GM21381 (cell line): ENCODE data around the gene EGFR.

Source experiments
- ATAC-seq: cut with Tn5 transposase; IDR thresholded peaks from one replicate; pipeline ENCODE4 v1.9.1; 2021; ENCODE audit warnings: mild to moderate bottlenecking, moderate library complexity; ENCODE audit not compliant: unreplicated experiment

The EGFR gene

DNA sequence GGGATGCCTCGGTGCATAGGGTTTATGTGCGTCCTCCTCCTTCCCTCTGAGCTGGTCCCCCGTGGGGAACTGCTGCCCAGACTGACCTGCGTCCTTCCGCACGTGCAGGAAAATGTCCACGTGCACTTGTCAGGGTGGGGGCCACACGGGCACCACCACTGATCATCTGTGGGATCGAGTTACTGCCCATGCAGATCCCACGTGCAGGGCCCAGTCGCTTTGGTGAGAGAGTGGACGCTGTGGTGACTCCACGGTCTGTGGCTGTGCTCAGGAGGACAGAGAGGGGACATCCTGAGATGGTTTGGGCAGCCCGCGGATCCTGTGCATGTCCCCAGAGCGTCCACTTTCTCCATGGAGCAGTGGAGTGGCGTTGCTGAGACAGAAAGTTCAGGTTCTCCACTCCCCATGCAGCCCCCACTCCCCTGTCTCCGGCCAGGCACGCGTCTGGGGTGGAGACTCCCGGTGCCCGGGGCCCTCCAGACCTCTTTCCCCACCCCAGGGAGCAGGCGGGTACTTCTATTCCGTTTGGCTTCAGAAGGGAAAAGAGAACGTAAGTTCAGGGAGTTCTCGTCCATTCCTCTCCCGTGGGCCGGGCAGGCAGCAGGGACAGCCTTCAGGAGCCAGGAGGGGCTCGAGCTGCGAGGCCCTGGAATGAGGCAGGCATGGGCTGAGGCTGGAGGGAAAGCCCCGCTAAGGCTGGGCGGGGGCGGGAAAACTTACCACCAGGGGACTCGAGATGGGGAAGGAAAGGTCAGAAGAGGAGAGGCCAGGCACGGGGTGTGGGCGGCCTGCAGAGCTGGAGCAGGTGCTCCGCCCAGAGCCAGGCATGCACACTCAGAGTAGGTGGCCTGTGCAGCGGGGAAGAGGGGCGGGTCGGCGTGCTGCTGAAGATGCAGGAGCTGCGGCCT is 59.9 kb downstream of the EGFR start:
- no peak for ATAC-seq

DNA sequence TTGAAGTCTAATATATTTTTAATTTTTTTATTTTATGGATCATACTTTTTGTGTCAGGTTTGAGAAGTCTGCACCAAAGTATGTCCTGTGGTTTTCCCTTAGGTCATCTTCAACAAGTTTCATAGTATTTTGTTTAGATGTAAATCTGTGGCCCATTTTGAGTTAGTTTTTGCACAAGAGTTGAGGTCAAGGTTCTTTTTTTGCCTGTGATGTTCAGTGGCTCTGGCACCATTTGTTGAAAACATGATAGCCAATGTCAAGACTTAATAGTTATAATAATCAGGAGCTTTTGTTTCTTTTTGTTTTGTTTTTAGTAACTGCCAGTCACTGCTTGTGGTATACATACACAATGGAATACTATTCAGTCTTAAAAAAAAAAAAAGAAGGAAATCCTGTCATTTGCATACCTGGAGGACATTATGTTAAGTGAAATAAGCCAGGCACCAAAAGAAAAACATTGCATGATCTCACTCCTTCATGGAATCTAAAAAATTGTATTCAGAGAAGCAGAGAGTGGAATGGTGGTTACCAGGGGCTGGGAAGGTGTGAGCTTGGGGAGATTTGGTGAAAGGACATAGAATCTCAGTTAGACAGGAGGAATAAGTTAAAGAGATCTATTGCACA is 61.3 kb downstream of the EGFR start:
- no peak for ATAC-seq

DNA sequence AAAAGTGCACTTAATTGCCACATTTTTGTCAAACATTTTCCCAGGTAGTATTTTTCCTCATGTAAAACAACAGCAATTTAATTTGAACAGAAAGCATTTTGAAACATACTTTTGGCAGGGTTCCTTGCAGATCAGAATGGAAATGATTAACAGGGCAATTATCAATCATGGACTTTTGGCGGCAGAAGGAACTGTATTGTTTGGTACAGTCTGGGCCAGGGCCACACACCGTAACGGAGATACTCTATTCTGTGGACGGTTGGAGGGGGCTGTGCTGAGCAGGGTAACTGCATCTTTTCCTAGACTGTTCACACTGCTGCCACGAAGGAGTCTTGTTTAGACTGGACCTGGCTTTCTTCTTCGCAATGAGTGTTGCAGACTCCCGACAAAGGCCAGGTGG is 62.3 kb downstream of the EGFR start:
- ATAC-seq, result no peak

DNA sequence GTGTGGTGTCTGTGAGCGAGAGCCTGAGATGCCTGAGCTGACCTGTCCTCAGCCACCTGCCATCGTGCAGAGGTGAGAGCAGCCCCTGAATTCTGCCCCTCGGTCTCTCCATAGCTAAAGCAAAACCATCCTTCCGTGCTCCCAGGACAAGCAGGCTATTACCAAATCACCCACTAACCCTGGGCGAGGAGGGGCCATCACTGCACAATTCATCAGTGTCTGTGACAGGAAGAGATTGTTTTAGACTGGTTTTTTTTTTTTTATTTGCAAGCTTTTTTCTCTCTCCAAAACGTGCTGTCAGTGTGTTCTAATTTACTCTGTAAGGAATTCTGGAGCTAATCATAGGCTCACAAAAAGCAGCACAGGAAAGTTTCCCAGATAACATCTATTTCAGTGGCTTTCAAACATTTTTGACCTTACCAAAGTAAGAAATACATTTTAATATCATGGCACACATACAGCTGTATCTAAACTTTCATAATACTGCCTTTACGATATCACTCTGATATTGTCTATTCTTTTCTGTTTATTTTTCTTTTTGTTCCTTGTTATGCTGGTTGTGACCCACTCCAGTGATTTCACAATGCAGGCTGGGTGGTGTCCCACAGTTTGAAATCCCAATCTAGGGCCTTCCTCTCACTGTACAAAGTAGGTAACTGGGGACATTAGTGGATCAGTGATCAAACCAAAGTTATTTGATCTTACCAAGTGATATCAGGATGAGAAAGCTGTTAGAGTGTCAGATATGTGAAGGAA is 62.8 kb downstream of the EGFR start:
- no peak for ATAC-seq

DNA sequence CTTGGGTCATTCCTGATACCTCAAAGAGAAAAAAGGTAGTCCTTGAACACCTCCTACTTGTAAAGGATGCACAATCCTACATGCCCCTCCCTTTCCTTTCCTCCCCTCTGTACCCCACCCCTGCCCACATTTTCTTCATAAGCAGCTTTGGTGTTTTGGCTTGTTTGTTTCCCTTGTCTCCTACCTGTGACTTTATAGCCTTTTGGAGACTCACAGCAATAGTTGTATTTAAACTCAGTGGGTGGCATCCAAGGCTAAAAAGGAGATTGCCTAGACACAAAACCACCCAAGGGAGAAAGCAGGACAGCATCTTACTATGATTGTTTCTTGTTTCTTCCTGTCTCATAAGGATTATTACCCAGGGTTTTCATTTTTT is 63.4 kb downstream of the EGFR start:
- ATAC-seq, result no peak

DNA sequence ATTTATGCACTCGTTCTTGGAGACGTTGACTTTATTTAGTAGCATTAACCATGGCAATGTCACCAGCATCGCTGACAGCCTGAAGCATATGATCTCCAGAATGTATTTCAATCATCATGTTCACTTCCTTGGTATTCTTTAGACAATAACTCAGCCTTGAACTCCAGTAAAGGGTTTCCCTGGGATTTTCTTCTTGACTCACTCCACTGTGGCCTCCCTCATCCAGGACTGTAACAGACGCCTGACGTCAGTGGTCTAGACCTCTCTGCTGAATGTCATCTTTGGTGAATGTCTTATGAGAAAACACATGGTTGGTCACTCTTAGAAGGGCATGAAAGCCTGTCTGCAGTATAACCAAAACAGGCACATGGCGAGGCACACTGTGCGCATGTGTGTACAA is 64.4 kb downstream of the EGFR start:
- no peak for ATAC-seq

DNA sequence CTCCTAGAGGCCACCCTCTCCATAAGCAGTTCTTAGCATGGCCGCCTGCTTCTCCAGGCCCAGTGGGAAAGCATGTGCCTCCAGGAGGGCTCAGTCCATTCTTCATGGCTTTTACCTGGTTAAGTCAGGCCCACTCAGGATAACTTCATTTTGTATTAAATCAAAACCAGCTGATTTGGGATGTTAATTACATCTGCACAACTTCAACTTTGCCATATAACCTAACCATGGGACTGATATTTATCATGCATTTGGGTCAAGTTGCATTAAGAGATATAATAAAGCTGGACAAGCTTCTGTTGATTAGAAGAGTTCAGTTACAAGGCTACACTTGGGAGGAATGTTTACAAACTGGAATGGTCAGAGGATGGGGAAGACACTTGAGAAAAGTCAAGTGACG is 65.5 kb downstream of the EGFR start:
- no peak for ATAC-seq

DNA sequence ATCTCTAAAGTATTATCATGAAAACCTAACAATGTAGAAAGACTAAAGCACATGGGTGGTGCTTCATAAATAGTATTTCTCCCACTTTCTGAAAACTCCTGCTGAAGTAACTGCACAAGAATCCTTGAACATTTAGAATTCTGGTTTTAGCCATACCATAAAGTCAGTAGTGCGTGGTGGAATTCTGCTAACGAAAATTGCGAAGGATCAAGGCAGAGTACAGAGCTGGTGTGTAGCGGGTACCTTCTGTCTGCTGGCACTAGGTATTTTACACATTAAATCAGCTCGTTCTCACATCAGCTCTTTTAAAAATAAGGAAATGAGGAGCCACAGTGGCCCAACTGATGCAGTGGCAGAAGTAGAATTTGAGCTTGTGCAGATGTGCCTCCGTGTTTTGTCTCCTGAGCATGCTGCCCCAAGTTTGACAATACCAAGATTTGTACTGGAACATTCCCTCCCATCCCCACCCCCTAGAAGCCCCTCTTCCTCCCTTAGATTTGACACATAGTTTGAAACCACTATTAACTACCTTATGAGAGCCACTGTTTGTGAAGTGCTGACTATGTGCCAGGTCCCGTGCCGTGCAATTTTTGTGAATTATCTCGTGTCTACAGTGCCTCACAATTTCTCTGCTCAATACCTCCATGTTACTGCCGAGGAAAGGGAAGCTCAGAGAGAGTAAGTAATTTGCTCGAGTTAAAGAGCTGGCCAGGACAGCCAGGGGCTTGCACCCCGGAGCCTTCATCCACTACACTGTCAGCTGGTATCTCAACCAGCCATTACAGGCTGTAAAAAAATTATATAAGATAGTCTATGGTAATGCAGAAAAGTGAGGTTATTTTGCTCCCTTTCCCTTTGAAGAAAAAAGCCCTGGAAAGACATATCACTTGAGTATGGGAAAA is 66.9 kb downstream of the EGFR start:
- peak; percentile 13 for ATAC-seq

DNA sequence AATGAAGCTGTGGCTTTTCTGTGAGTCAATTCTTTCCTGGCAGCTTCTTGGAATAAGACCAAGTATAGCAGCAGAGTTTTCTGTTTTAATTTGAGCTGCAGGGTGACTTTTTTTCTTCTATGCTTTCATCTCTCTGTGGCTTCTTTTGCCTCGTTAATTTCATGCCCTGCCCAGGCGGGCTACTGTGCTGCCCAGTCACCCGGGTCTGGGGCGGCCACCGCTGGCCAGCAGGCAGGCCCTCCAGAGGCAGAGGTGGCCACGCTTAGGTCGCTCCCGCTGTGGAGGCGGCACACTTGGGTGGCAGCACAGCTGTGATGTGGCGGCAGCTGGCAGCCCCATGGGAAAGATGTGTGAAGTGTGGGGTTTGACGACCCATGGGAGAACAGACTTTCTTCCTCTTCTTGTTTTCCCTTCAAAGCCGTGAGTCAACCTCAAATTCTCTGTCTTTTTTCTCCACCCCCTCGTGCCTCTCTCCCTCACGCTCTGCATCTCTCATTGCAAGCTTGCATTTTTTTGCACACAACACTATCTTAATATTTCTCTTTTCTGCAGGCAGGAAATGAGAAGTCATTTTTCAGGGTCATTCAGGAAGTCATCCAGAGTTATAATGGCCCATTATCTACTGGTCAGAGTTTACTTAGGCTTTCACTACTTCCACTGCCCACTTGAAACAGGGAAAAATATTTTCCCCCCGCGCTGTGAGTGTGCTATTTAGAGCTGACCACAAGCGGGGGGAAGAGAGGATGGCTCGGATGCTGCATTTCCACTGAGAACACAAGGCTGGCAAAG is 67.8 kb downstream of the EGFR start:
- ATAC-seq, result peak; percentile 66

DNA sequence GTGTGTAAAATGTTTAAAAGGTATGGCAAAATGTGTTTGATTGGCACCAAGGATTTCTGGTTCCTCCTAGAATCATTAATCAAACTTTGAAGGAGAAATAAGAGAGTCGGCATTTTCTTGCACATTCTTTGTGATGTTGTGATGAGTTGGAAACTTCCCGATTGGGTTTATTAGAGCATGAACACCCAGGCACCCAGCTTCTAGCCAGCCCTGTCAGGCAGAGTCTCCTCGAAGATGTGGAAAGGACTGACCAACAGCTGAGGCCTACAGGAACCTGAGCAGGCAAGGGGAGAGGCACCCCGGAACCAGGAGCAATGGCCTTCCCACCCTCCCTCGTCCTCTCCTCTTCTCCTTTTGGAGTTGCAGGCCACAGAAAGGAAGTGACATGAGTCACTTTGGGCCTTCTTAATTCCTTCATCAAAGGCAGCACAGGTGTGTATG is 68.7 kb downstream of the EGFR start:
- no peak for ATAC-seq

DNA sequence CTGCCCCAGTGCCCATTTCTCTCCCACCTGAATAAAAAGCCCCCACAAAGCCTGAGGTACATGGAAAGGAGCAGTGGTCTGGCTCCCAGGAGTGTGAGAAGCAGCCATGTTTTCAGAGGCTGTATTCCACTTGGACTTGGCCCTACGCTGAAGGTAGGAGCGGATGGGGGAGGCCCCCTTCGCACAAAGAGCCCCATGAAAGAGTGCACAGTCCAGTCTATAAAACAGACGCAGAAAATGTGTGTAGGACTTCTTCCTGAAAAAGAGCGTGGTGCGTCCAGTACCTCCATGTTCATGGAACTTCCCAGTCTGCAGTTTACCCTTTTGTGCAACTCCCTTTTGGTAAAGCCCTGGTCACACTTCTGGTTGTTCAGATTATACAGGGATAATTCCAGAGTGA is 69.3 kb downstream of the EGFR start:
- ATAC-seq, result no peak

DNA sequence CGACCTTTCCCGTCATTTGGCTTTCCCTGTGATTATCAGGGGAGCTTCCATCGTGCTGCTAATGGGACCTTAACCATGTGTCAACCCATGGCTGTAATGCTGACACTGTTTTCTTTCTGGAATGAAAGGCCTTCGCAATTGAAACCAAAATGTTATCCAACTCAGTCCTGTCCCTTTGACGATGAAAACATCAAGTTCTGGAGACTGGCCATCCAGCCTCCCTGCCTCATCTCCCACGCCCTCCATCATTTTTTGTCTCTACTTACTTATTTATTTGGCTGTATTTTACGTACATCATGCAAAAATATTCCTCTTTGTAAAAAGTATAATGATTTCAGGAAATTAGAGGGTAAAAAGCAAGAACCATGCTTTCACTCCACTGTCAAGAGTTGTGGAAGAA is 69.8 kb downstream of the EGFR start:
- no peak for ATAC-seq

DNA sequence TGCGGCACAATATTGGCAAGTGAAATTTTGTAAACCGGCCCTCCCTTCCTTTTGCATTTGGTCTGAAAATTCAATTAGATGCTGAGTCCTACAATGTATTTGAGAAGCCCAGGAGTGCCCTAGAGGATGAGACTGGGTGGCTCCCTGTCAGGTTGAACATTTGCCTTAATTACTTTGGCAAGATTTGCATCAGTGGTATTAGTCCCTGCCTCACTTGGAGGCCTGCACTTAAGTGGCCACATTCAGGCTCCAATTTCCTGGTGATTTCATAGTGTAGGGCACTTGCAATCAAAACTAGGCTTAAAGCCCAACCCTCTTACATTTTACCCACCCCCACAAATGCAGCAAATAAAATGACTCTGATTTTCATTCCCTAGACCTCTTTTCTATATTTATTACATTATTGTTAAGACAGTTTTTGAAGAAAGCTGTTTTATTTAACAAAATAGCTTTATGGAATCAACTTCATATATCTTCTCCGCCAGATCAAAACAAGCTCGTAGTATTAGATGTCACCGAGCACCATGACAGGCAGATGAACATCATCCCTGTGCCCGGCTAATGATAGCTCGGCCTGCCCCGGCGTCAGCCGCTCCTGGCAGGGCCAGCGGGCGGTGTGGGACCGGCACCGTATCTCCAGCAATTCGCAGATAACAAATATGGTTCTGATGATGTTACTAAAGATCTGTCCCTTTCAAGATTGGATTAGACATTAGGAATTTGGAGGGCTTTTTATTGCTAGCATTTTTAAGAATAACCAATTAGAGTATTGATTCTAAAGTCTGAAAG is 73.6 kb downstream of the EGFR start:
- ATAC-seq, result no peak

DNA sequence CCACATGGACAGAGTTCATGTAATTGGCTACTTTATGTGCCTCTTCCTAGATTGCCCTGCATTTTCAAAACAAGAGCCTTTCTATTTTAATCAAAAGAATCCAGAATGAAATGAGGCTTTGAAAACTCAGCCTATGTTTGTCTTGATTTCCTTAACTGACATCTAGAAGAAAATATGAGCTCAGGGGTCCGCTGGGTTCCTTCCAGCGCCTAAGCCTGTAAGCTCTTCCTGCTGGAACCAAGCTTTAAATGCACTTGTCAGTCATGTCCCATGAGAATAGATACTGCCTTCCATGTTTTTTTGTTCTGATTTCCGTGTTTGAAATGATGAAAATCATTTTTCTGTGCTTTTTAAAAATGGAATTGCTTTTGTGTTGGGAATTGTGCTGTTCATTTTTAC is 74.2 kb downstream of the EGFR start:
- no peak for ATAC-seq

DNA sequence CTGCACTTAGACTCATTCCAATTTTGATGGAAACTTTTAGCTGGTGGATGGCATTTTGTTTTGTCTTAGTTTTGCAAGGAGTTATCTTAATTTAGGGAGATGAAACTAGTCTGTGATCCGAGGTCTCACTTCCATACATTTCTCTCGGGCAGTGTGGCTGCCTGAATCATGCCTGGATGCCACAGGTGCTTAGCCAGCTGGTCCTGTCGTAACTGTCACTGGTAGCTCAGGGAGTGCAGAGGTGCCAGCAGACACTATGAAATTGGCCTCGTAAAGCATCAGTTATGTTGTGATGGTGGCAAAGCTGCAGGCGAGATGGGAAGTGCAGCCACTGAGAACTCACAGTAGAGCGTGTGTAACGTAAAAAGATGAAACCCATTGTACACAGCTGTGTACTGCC is 74.9 kb downstream of the EGFR start:
- ATAC-seq, result no peak

DNA sequence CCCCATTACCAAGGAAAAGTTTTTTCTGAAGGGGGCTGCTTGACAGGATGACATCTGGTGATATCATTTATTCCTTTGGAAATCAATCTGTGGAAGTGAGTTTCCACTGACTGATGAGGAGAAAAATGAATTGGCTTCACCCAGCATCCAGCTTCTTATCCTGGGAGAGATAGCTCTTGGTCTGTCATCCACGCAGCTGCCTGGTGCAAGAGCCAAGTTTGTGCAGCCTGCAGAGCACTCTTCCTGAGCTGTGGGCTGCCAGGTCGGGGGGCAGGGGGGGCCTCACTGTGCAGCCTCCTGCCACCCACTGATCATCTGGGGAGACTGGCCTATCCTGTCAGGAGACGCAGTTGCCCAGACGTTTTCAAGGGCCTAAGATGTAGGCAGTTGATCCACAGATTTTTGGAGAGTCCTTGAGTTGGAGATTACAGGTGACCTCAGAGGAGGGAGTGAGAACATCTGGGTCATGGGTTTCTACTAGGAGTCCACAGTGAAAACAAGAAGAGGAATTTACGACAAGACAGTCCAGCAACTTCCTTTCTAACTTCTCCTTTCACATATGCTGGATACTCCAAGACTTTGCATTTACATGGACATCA is 75.4 kb downstream of the EGFR start:
- no peak for ATAC-seq

DNA sequence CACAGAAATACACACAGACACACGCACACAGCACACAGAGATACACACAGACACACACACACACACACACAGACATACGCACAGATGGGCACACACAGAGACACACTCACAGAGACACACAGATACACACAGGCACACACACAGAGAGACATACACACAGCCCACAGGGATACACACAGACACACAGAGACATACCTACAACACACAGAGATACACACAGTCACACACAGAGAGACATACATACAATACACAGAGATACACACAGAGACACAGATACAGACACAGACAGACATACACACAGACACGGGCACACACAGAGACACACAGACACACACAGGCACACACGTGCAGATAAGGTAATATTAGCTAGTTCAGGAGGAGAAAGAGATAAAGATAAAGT is 76.9 kb downstream of the EGFR start:
- no peak for ATAC-seq

DNA sequence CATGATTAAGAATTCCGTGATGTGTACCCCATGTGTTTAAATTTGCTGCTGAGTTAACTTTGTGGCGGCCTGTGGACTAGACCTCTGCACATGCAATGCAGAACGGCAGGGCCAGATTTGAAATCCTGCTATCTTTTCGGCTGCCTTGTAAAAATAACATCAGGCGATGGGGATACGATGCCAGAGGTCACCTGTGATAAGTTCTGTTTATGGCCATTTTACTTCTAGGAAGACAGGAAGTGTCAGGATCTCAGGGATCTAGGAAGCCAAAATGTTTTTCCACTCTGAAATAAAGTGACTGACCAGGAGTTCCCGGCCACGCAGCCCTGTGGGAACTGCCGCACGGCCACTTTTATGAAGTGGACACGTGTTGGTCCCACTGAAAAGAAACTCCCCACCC is 77.5 kb downstream of the EGFR start:
- no peak for ATAC-seq

DNA sequence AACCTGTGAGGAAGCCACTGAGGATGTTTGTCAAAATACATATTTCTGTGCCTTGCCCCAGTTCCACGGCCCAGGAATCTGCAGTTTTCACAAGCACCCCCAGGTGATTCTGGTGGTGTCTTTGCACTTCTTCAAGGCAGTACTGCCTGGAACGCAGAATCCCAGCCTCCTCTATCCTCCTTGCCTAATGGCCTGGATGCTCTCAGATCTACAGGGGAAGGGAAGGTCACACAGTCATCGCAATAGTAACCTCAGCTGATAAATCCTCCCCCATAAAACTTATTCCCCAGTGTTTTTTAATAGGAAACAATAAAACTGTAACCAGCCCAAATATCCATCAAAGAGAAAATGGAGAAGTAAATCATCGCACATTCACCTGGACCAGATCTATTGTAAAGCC is 78.3 kb downstream of the EGFR start:
- ATAC-seq, result no peak
